ENCODE data around the gene TMEM131L. TPM values are rescaled to one million over a fixed set of nuclear protein-coding genes. Genes with fewer than 3 reads are reported as not detected.

TMEM131L gene
- polyA plus RNA-seq, 1 donor (not counting 4 experiments of a cell fraction or from before 2014, with no cell fraction given): 10.3 TPM

DNA sequence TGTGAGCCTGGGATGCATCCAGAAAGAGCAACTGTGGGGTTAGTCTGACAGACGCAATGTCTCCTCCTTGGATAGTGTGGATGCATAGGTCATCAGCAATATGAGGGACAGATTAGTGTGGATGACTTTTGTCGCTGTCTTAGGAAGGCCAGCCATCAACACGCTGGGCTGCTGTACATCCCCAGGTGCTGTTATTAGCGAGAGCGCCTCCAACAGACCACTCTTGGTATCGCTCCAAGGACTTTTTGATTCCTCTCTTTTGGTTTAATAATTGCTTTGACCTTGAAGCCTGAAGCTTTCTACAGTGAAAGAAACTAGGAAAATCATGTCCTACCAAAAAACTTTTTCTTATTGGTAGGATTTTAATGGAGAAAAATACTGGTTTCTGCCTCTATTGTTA, 76.7 kb downstream of the TMEM131L start:
- Histone ChIP-seq H3K36me3 (ENCODE audit: control insufficient read depth in 2 of 2, extremely low read depth in 1 of 2, insufficient read depth in 2 of 2, low read length in 2 of 2) (no peaks in the 10 kb centered on the region), H3K27me3 (ENCODE audit: control insufficient read depth, extremely low read depth, insufficient read depth, low read length) (no peaks in the 10 kb centered on the region), H3K79me2 (ENCODE audit: control insufficient read depth, insufficient read depth, low read length) (no peaks in the 10 kb centered on the region), H4K20me1 (ENCODE audit: control insufficient read depth, extremely low read depth, insufficient read depth, low read length) (no peaks in the 10 kb centered on the region), H3K4me3 (ENCODE audit: control insufficient read depth in 2 of 3, extremely low read depth in 1 of 3, insufficient read depth in 2 of 3, low read depth in 1 of 3, low read length in 3 of 3) (no peak overlapping the region), H3K9ac (ENCODE audit: control insufficient read depth, extremely low read depth, insufficient read depth, low read length) (no peak overlapping the region), H3K27ac (ENCODE audit: control insufficient read depth, insufficient read depth, low read length) (no peak overlapping the region), H3K4me2 (ENCODE audit: control insufficient read depth, extremely low read depth, insufficient read depth, low read depth, low read length) (no peak overlapping the region), H3K9me1 (ENCODE audit: control insufficient read depth, extremely low read depth, insufficient read depth, low read length) (no peaks in the 10 kb centered on the region), H2AFZ (ENCODE audit: control insufficient read depth, low read length) (no peak overlapping the region), H3K4me1 (ENCODE audit: control insufficient read depth, extremely low read depth, insufficient read depth, low read length) (peaks cover 7% of the 10 kb centered on the region), H3K9me3 (ENCODE audit: control insufficient read depth, low read depth, low read length) (no peaks in the 10 kb centered on the region)
- FAIRE-seq (no peak), DNase-seq (ENCODE audit: low read depth, low spot score) (no peak)
- dilution Hi-C loops (cut with MboI; ENCODE audit: extremely low pct_ligation_motif_present, low sequenced_read_pairs): no loop called here
- TF ChIP-seq, protein P1, sequence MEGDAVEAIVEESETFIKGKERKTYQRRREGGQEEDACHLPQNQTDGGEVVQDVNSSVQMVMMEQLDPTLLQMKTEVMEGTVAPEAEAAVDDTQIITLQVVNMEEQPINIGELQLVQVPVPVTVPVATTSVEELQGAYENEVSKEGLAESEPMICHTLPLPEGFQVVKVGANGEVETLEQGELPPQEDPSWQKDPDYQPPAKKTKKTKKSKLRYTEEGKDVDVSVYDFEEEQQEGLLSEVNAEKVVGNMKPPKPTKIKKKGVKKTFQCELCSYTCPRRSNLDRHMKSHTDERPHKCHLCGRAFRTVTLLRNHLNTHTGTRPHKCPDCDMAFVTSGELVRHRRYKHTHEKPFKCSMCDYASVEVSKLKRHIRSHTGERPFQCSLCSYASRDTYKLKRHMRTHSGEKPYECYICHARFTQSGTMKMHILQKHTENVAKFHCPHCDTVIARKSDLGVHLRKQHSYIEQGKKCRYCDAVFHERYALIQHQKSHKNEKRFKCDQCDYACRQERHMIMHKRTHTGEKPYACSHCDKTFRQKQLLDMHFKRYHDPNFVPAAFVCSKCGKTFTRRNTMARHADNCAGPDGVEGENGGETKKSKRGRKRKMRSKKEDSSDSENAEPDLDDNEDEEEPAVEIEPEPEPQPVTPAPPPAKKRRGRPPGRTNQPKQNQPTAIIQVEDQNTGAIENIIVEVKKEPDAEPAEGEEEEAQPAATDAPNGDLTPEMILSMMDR (optimal IDR thresholded peaks at IDR 0.05 in 1 of 3, IDR thresholded peaks at IDR 0.05 in 1 of 3, conservative IDR thresholded peaks at IDR 0.05 in 1 of 3; ENCODE audit: extremely low read depth in 1 of 3, insufficient read depth in 2 of 3, low read length in 3 of 3): no peak
- TF ChIP-seq EZH2 (IDR thresholded peaks at IDR 0.05; ENCODE audit: low read length): no peak

DNA sequence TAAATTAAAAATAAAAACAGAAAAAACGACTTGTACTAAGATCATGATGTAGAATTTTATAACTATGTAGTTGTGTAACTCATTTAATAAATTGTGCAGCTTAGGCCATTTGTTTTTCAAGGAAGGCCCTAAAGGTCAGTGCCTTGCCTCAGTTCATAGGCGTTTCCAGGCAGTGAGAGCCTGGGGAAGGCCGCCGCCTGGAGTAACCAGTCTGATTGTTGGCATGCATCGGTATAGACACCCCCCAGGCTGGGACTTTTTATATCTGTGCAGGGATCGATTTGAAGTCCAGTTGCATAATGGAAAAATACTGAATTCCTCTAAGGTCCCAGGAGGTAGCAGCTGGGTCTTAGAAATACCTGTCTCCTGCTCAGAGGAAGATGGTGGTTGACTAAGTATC, 77.2 kb downstream of the TMEM131L start:
- Histone ChIP-seq H3K27ac (ENCODE audit: control insufficient read depth, insufficient read depth, low read length) (no peak overlapping the region), H3K4me3 (ENCODE audit: control insufficient read depth in 2 of 3, extremely low read depth in 1 of 3, insufficient read depth in 2 of 3, low read depth in 1 of 3, low read length in 3 of 3) (no peak overlapping the region), H3K4me1 (ENCODE audit: control insufficient read depth, extremely low read depth, insufficient read depth, low read length) (peaks cover 7% of the 10 kb centered on the region), H2AFZ (ENCODE audit: control insufficient read depth, low read length) (no peak overlapping the region), H4K20me1 (ENCODE audit: control insufficient read depth, extremely low read depth, insufficient read depth, low read length) (no peaks in the 10 kb centered on the region), H3K36me3 (ENCODE audit: control insufficient read depth in 2 of 2, extremely low read depth in 1 of 2, insufficient read depth in 2 of 2, low read length in 2 of 2) (no peaks in the 10 kb centered on the region), H3K4me2 (ENCODE audit: control insufficient read depth, extremely low read depth, insufficient read depth, low read depth, low read length) (no peak overlapping the region), H3K27me3 (ENCODE audit: control insufficient read depth, extremely low read depth, insufficient read depth, low read length) (no peaks in the 10 kb centered on the region), H3K9me3 (ENCODE audit: control insufficient read depth, low read depth, low read length) (no peaks in the 10 kb centered on the region), H3K9me1 (ENCODE audit: control insufficient read depth, extremely low read depth, insufficient read depth, low read length) (no peaks in the 10 kb centered on the region), H3K9ac (ENCODE audit: control insufficient read depth, extremely low read depth, insufficient read depth, low read length) (no peak overlapping the region), H3K79me2 (ENCODE audit: control insufficient read depth, insufficient read depth, low read length) (no peaks in the 10 kb centered on the region)
- DNase-seq (ENCODE audit: low read depth, low spot score) (no peak), FAIRE-seq (no peak)
- dilution Hi-C loops (cut with MboI; ENCODE audit: extremely low pct_ligation_motif_present, low sequenced_read_pairs): no loop called here
- TF ChIP-seq, protein P1 (optimal IDR thresholded peaks at IDR 0.05 in 1 of 3, IDR thresholded peaks at IDR 0.05 in 1 of 3, conservative IDR thresholded peaks at IDR 0.05 in 1 of 3; ENCODE audit: extremely low read depth in 1 of 3, insufficient read depth in 2 of 3, low read length in 3 of 3): no peak
- no peak for TF ChIP-seq EZH2 (IDR thresholded peaks at IDR 0.05; ENCODE audit: low read length)

Measured in keratinocyte (primary cell).